Motor neuron (in vitro differentiated cells): Measurements from ENCODE around the gene FAAP100. TPM values are rescaled to one million over a fixed set of nuclear protein-coding genes. Genes with fewer than 3 reads are reported as not detected.

Source experiments
- ATAC-seq, 8 experiments: fragments of 200-7000 bp; cut with Tn5 transposase; replicated peaks in 6 of 8; 2 replicates each; pipeline ENCODE4 v1.8.0; 2021; ENCODE audit warnings: mild to moderate bottlenecking in 8 of 8, moderate library complexity in 8 of 8
- H3K27ac ChIP-seq, 2 donors: fragments of 250-450 bp; sonication (Bioruptor Pico); 2 replicates each; pipeline ENCODE4 v1.9.0; 2021; ENCODE audit warnings: antibody characterized with exemption in 2 of 2, mild to moderate bottlenecking in 2 of 2, moderate library complexity in 1 of 2
- H3K4me1 ChIP-seq, 2 donors: fragments of 250-450 bp; sonication (Bioruptor Pico); replicated peaks in 1 of 2; 2 replicates each; pipeline ENCODE4 v1.6.1; 2021; ENCODE audit warnings: antibody characterized with exemption in 2 of 2, mild to moderate bottlenecking in 2 of 2, moderate library complexity in 1 of 2
- H3K4me3 ChIP-seq, 5 donors: fragments of 250-450 bp; sonication (Bioruptor Pico); 2 replicates each; pipeline ENCODE4 v1.9.0; 2021; ENCODE audit warnings: antibody characterized with exemption in 5 of 5, mild to moderate bottlenecking in 5 of 5, moderate library complexity in 4 of 5
- WGBS, 10 experiments: fragments of 450-650 bp; shearing (Covaris generic); methylation state at CpG; one replicate each; pipeline ENCODE4 v1.0.0; 2022; 5-methylcytosine and 5-hydroxymethylcytosine counted together
- in situ Hi-C, 9 experiments: fragments of 400-800 bp; cut with MboI; loops; one replicate each; pipeline ENCODE4 v1.15.0; 2021; ENCODE audit warnings: low sequenced_read_pairs in 9 of 9, low pct_unique_long_range_greater_than_20kb in 2 of 9; ENCODE audit not compliant: unreplicated experiment in 9 of 9
- total RNA-seq, 8 experiments: library from RNA; unstranded; fragments of 300-600 nt; gene quantifications; 2 replicates each; pipeline versions ENCODE4 v1.2.3 to v1.2.4, GENCODE V29; 2022

FAAP100 gene
- total RNA-seq, 8 experiments from 2014 or later = 13.9 to 34.9 (median 22.8) TPM

GRCh38 chr17:81519284-81520020, 32.7 kb downstream of the FAAP100 start:
- peaks cover 44 to 47% of the 10 kb centered on the region in 2 donors for H3K4me1 ChIP-seq
- WGBS, 10 experiments = 0 to 40% methylated on average over 1 to 5 of the region's 61 CpGs; no CpG with 5 or more reads in 8 of the 10 experiments
- in situ Hi-C loops = loop anchor here in 1 of 9 experiments (25.0 kb wide), 1 partner anchor 257 kb away; no protein-coding TSS in a partner anchor
- peak; percentile 1 to 58 (median 48) for ATAC-seq
- H3K27ac ChIP-seq = peak overlapping the region in 1 of 2 donors; percentile 24
- peak overlapping the region; percentile 1 to 29 (median 16) for H3K4me3 ChIP-seq

- WGBS, 10 experiments = 0 to 7% methylated on average over 1 to 5 of the region's 47 CpGs; no CpG with 5 or more reads in 8 of the 10 experiments
- H3K4me1 ChIP-seq = peaks cover 49 to 50% of the 10 kb centered on the region in 2 donors
- peak overlapping the region; percentile 1 to 29 (median 16) for H3K4me3 ChIP-seq
- H3K27ac ChIP-seq = peak overlapping the region in 1 of 2 donors; percentile 24
- ATAC-seq = peak; percentile 0 to 11 (median 9)
- in situ Hi-C loops = loop anchor here in 1 of 9 experiments (25.0 kb wide), 1 partner anchor 257 kb away; no protein-coding TSS in a partner anchor
These were observed 33.3 kb downstream of the FAAP100 start for GRCh38 chr17:81518785-81519283.

- Histone ChIP-seq H3K4me3 (peak overlapping the region in 2 of 5 donors; percentile 25 to 29), H3K27ac (peak overlapping the region in 1 of 2 donors; percentile 5), H3K4me1 (peaks cover 47 to 48% of the 10 kb centered on the region in 2 donors)
- 0 to 100% (median 83%) methylated on average over 1 to 2 of the region's 24 CpGs; no CpG with 5 or more reads in 5 of the 10 experiments for WGBS, 10 experiments
- in situ Hi-C loops = loop anchor here in 1 of 9 experiments (25.0 kb wide), 1 partner anchor 256 kb away; no protein-coding TSS in a partner anchor
- peak in 5 of 8 experiments; percentile 0 to 3 (median 1) for ATAC-seq
These were observed 33.9 kb downstream of the FAAP100 start for GRCh38 chr17:81518113-81518784.

- in situ Hi-C loops = loop anchor here in 1 of 9 experiments (25.0 kb wide), 1 partner anchor 255 kb away; no protein-coding TSS in a partner anchor
- peak in 1 of 8 experiments; percentile 0 for ATAC-seq
- WGBS, 10 experiments = 40 to 100% (median 60%) methylated on average over 1 of the region's 24 CpGs; no CpG with 5 or more reads in 7 of the 10 experiments
- Histone ChIP-seq H3K4me3 (no peak overlapping the region), H3K4me1 (peaks cover 42 to 45% of the 10 kb centered on the region in 2 donors), H3K27ac (no peak overlapping the region)
These were observed 34.6 kb downstream of the FAAP100 start for GRCh38 chr17:81517339-81518112.

- ATAC-seq = no peak
- in situ Hi-C loops = loop anchor here in 1 of 9 experiments (25.0 kb wide), 1 partner anchor 255 kb away; no protein-coding TSS in a partner anchor
- Histone ChIP-seq H3K4me3 (no peak overlapping the region), H3K27ac (no peak overlapping the region), H3K4me1 (peaks cover 42 to 45% of the 10 kb centered on the region in 2 donors)
- 73% methylated on average over 2 of the region's 9 CpGs; no CpG with 5 or more reads in 9 of the 10 experiments for WGBS, 10 experiments
These were observed 35.2 kb downstream of the FAAP100 start for GRCh38 chr17:81517009-81517338.

- Histone ChIP-seq H3K27ac (no peak overlapping the region), H3K4me3 (no peak overlapping the region), H3K4me1 (peaks cover 42 to 45% of the 10 kb centered on the region in 2 donors)
- in situ Hi-C loops = loop anchor here in 1 of 9 experiments (25.0 kb wide), 1 partner anchor 254 kb away; no protein-coding TSS in a partner anchor
- 100% methylated on average over 1 of the region's 4 CpGs; no CpG with 5 or more reads in 9 of the 10 experiments for WGBS, 10 experiments
- ATAC-seq = no peak
These were observed 35.7 kb downstream of the FAAP100 start for GRCh38 chr17:81516439-81516838.

GRCh38 chr17:81515530-81516041, 36.6 kb downstream of the FAAP100 start:
- whole genome bisulfite sequencing, 10 experiments = 34 to 100% (median 94%) methylated on average over 1 to 9 of the region's 19 CpGs; no CpG with 5 or more reads in 4 of the 10 experiments
- in situ Hi-C loops = loop anchor here in 1 of 9 experiments (25.0 kb wide), 1 partner anchor 253 kb away; no protein-coding TSS in a partner anchor
- H3K4me3 ChIP-seq = peak overlapping the region; percentile 63 to 98 (median 93)
- peaks cover 42 to 45% of the 10 kb centered on the region in 2 donors for H3K4me1 ChIP-seq
- no peak for ATAC-seq
- peak overlapping the region; percentile 99 for H3K27ac ChIP-seq

- 4% methylated on average over 5 of the region's 82 CpGs; no CpG with 5 or more reads in 9 of the 10 experiments for WGBS, 10 experiments
- H3K4me1 ChIP-seq = peaks cover 38 to 41% of the 10 kb centered on the region in 2 donors
- H3K4me3 ChIP-seq = peak overlapping the region; percentile 63 to 98 (median 93)
- H3K27ac ChIP-seq = peak overlapping the region; percentile 99
- ATAC-seq = peak; percentile 17 to 47 (median 24)
- in situ Hi-C loops = loop anchor here in 1 of 9 experiments (25.0 kb wide), 1 partner anchor 253 kb away; no protein-coding TSS in a partner anchor
These were observed 37.2 kb downstream of the FAAP100 start for GRCh38 chr17:81514739-81515529.

GRCh38 chr17:81514489-81514738, 37.7 kb downstream of the FAAP100 start:
- in situ Hi-C loops = loop anchor here in 1 of 9 experiments (25.0 kb wide), 1 partner anchor 252 kb away; no protein-coding TSS in a partner anchor
- ATAC-seq = no peak
- H3K4me3 ChIP-seq = peak overlapping the region; percentile 63 to 98 (median 93)
- no CpG with 5 or more reads among the region's 34 CpGs for WGBS, 10 experiments
- H3K4me1 ChIP-seq = peaks cover 36 to 37% of the 10 kb centered on the region in 2 donors
- H3K27ac ChIP-seq = peak overlapping the region; percentile 99

GRCh38 chr17:81513753-81514488, 38.2 kb downstream of the FAAP100 start:
- Histone ChIP-seq H3K27ac (peak overlapping the region; percentile 99), H3K4me1 (peaks cover 36 to 37% of the 10 kb centered on the region in 2 donors), H3K4me3 (peak overlapping the region; percentile 63 to 98 (median 93))
- ATAC-seq = peak; percentile 2 to 46 (median 32)
- WGBS, 10 experiments = 0 to 3% (median 0%) methylated on average over 1 to 11 of the region's 64 CpGs; no CpG with 5 or more reads in 7 of the 10 experiments
- in situ Hi-C loops = loop anchor here in 1 of 9 experiments (25.0 kb wide), 1 partner anchor 252 kb away; no protein-coding TSS in a partner anchor

GRCh38 chr17:81513372-81513752, 38.8 kb downstream of the FAAP100 start:
- WGBS, 10 experiments = 3 to 50% methylated on average over 2 to 6 of the region's 23 CpGs; no CpG with 5 or more reads in 8 of the 10 experiments
- peak overlapping the region; percentile 63 to 98 (median 93) for H3K4me3 ChIP-seq
- H3K27ac ChIP-seq = peak overlapping the region; percentile 99
- in situ Hi-C loops = loop anchor here in 1 of 9 experiments (25.0 kb wide), 1 partner anchor 251 kb away; no protein-coding TSS in a partner anchor
- H3K4me1 ChIP-seq = peaks cover 34 to 37% of the 10 kb centered on the region in 2 donors
- peak; percentile 0 to 39 (median 18) for ATAC-seq
